T-cell (primary cell): Measurements from ENCODE around the gene LRRC61. TPM values are rescaled to one million over a fixed set of nuclear protein-coding genes. Genes with fewer than 3 reads are reported as not detected.

Experiments used
- ATAC-seq, 4 experiments: fragments of 200-7000 bp in 3 of 4; fragments of 150-1000 bp in 1 of 4; cut with Tn5 transposase; replicated peaks in 1 of 4; 1 replicate in 3 of 4; 2 replicates in 1 of 4; pipeline ENCODE4 v1.10.0; 2021; ENCODE audit warnings: moderate library complexity in 3 of 4, mild to moderate bottlenecking in 2 of 4, moderate number of reproducible peaks in 1 of 4
- CTCF ChIA-PET, 2 donors: fragments of 300-600 bp; sonication (Branson Sonifier 250); formaldehyde crosslinking; loops; one replicate each; lab custom pipeline; 2022; ENCODE audit warnings: antibody characterized with exemption in 2 of 2; lab: Charles Lee
- POLR2A ChIA-PET, 2 donors: fragments of 300-600 bp; sonication (Branson Sonifier 250); formaldehyde crosslinking; loops; one replicate each; lab custom pipeline; 2022; ENCODE audit warnings: antibody characterized with exemption in 2 of 2; lab: Charles Lee
- DNase-seq, 35 experiments: peaks; one replicate each; pipeline versions ENCODE4 v3.0.0 to v3.0.0-alpha.2; 2013 to 2023
- H3K27ac ChIP-seq: one replicate; pipeline ENCODE4 v1.5.1; 2013; ENCODE audit warnings: low read length
- H3K27me3 ChIP-seq, 2 experiments: replicated peaks in 1 of 2; 1 replicate in 1 of 2; 2 replicates in 1 of 2; pipeline versions ENCODE4 v1.6.1 to v1.7.0; 2013; ENCODE audit warnings: low read length in 1 of 2, mixed read lengths in 1 of 2; ENCODE audit not compliant: control insufficient read depth in 2 of 2, insufficient read depth in 2 of 2; ENCODE audit errors: extremely low read depth in 1 of 2
- H3K36me3 ChIP-seq, 2 donors: 1 replicate in 1 of 2; 2 replicates in 1 of 2; pipeline versions ENCODE4 v1.6.1 to v1.7.0; 2013; ENCODE audit warnings: low read length in 1 of 2; ENCODE audit not compliant: control insufficient read depth in 2 of 2, insufficient read depth in 1 of 2; ENCODE audit errors: extremely low read depth in 1 of 2
- H3K4me1 ChIP-seq, 2 experiments: 1 replicate in 1 of 2; 2 replicates in 1 of 2; pipeline versions ENCODE4 v1.6.1 to v1.7.0; 2013; ENCODE audit warnings: low read length in 2 of 2, mixed read lengths in 1 of 2; ENCODE audit not compliant: insufficient read depth in 2 of 2, control insufficient read depth in 1 of 2; ENCODE audit errors: extremely low read depth in 1 of 2
- H3K4me3 ChIP-seq, 2 donors: 1 replicate in 1 of 2; 2 replicates in 1 of 2; pipeline versions ENCODE4 v1.5.1 to v1.7.0; 2013; ENCODE audit warnings: mild to moderate bottlenecking in 2 of 2, low read length in 1 of 2, moderate library complexity in 1 of 2; ENCODE audit not compliant: control insufficient read depth in 1 of 2; ENCODE audit errors: extremely low read depth in 1 of 2
- H3K9me3 ChIP-seq: 2 replicates; pipeline ENCODE4 v1.7.0; 2013
- H3K27ac Mint-ChIP-seq, 2 donors: one replicate each; pipeline ENCODE4 v1.8.0; 2020 to 2021; ENCODE audit warnings: mild to moderate bottlenecking in 2 of 2, mixed read lengths in 2 of 2
- H3K27me3 Mint-ChIP-seq, 2 donors: one replicate each; pipeline ENCODE4 v1.8.0; 2021 to 2022; ENCODE audit warnings: mixed read lengths in 2 of 2
- H3K36me3 Mint-ChIP-seq: one replicate; pipeline ENCODE4 v1.8.0; 2021; ENCODE audit warnings: mixed read lengths
- H3K4me1 Mint-ChIP-seq, 3 donors: one replicate each; pipeline ENCODE4 v1.8.0; 2020 to 2022; ENCODE audit warnings: mixed read lengths in 3 of 3, mild to moderate bottlenecking in 1 of 3
- H3K4me3 Mint-ChIP-seq, 3 donors: one replicate each; pipeline ENCODE4 v1.8.0; 2020 to 2022; ENCODE audit warnings: mild to moderate bottlenecking in 3 of 3, mixed read lengths in 3 of 3, moderate library complexity in 3 of 3
- H3K9me3 Mint-ChIP-seq, 3 donors: one replicate each; pipeline ENCODE4 v1.8.0; 2020 to 2022; ENCODE audit warnings: mixed read lengths in 3 of 3
- WGBS: methylation state at CpG from one replicate; pipeline ENCODE4 v1.1.5; 2013; ENCODE audit warnings: missing lambda C conversion rate; ENCODE audit not compliant: insufficient coverage; 5-methylcytosine and 5-hydroxymethylcytosine counted together
- total RNA-seq, 35 experiments: library from RNA in 6 of 35; stranded (reverse) in 6 of 35; fragments of 120-200 nt in 1 of 35; gene quantifications; one replicate each; pipeline versions ENCODE4 v1.2.1 to v1.2.4 and lab custom pipeline; 2013 to 2026

The LRRC61 gene
- total RNA-seq, 5 donors from 2014 or later (not counting 1 experiment from before 2014, with no cell fraction given): 8.8 to 21.4 (median 16.6) TPM

GRCh38 chr7:150351587-150352194 is 28.5 kb downstream of the LRRC61 start:
- H3K9me3 Mint-ChIP-seq: no peaks in the 10 kb centered on the region
- CTCF ChIA-PET: interaction anchor here in 1 of 2 donors (0.6 kb wide), 1 partner anchor 691 kb away, joined by 3 read pairs; no protein-coding TSS in a partner anchor
- POLR2A ChIA-PET: no interaction called here

DNA sequence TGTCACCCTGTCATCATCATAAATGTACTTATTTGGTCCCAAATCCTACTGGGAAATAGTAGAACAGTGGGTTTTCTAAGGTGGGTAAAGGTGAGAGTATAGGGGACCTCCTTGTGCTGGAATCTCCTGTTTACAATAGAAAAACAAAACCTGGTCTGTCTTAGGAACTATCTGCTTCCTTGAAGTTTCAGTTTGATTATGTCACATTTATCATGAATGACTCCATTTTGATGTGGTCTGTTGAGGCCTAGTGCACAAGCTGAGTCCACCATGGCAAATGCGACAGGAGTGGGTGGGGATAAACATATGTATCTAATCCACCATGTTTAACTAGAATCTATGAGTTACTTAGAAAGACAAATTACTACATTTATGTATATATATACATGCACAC is 32.5 kb downstream of the LRRC61 start:
- no peaks in the 10 kb centered on the region for H3K36me3 ChIP-seq
- DNase-seq: no peak
- Mint-ChIP-seq H3K27me3 (no peaks in the 10 kb centered on the region), H3K9me3 (no peaks in the 10 kb centered on the region), H3K4me3 (no peak overlapping the region), H3K36me3 (no peaks in the 10 kb centered on the region), H3K27ac (no peak overlapping the region), H3K4me1 (peaks cover 32 to 44% (median 39%) of the 10 kb centered on the region in 3 donors)
- no peak overlapping the region for H3K27ac ChIP-seq
- no CpG with 5 or more reads among the region's 1 CpG for WGBS
- no peak for ATAC-seq
- CTCF ChIA-PET: interaction anchor here (0.5 to 1.5 kb wide), 11 partner anchors 15 to 1533 kb away, joined by 3 to 7 read pairs (median 4); a partner anchor contains a TSS
- no peak overlapping the region for H3K4me3 ChIP-seq
- POLR2A ChIA-PET: interaction anchor here in 1 of 2 donors (0.7 to 1.3 kb wide), 3 partner anchors 15 to 689 kb away, joined by 3 to 8 read pairs (median 3); no protein-coding TSS in a partner anchor
- H3K27me3 ChIP-seq: no peaks in the 10 kb centered on the region
- H3K4me1 ChIP-seq: peaks cover 9 to 22% of the 10 kb centered on the region in 2 experiments
- no peaks in the 10 kb centered on the region for H3K9me3 ChIP-seq

More at GRCh38 chr7:150351587-150352194, 28.5 kb downstream of the LRRC61 start:
- Histone ChIP-seq H3K4me1 (peaks cover under 1 to 3% of the 10 kb centered on the region in 2 experiments), H3K9me3 (no peaks in the 10 kb centered on the region), H3K27me3 (peaks cover 0 to 4% of the 10 kb centered on the region in 2 experiments), H3K4me3 (no peak overlapping the region), H3K36me3 (no peaks in the 10 kb centered on the region), H3K27ac (no peak overlapping the region)
- peaks cover 0 to 5% of the 10 kb centered on the region in 2 donors for H3K27me3 Mint-ChIP-seq
- DNase-seq (no peak), ATAC-seq (no peak)
- H3K27ac Mint-ChIP-seq: no peak overlapping the region
- 80% methylated on average over 1 of the region's 8 CpGs for WGBS
- H3K36me3 Mint-ChIP-seq: no peaks in the 10 kb centered on the region
- H3K4me3 Mint-ChIP-seq: no peak overlapping the region
- H3K4me1 Mint-ChIP-seq: peaks cover 7 to 9% (median 7%) of the 10 kb centered on the region in 3 donors

DNA sequence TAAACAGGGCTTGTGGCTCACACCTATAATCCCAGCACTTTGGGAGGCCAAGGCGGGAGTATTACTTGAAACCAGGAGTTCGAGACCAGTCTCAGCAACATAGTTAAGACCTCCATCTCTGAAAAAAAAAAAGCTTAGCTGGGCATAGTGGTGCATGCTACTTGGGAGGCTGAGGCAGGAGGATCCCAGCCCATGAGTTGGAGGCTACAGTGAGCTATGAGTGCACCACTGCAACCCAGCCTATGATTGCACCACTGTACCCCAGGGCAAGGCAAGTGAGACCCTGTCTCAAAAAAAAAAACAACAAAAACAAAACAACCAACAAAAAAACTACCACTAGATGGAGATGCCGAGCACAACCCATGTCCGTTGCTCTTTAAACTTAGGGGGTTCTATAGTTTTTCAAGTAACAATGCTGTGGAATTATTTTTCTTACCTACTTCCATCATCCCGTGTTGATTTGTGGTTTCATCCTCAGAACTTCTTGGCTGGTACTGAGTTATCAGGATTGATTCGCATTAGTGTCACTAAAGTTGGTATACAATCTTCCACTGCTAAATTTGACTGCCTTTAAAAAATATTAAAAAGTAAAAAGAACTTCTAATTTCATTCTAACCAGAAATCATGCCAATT is 33.2 kb downstream of the LRRC61 start:
- Histone ChIP-seq H3K27me3 (no peaks in the 10 kb centered on the region), H3K9me3 (no peaks in the 10 kb centered on the region), H3K36me3 (no peaks in the 10 kb centered on the region), H3K4me1 (peaks cover 9 to 22% of the 10 kb centered on the region in 2 experiments), H3K4me3 (no peak overlapping the region), H3K27ac (peak overlapping the region; percentile 71)
- Mint-ChIP-seq H3K4me1 (peaks cover 32 to 44% (median 39%) of the 10 kb centered on the region in 3 donors), H3K9me3 (no peaks in the 10 kb centered on the region), H3K27ac (peak overlapping the region; percentile 21 to 34), H3K4me3 (no peak overlapping the region), H3K36me3 (no peaks in the 10 kb centered on the region), H3K27me3 (no peaks in the 10 kb centered on the region)
- ATAC-seq (no peak), DNase-seq (peak in 4 of 35 experiments; percentile 13 to 77 (median 28))
- WGBS: no CpG with 5 or more reads among the region's 6 CpGs
- ChIA-PET CTCF (interaction anchor here (0.5 to 2.2 kb wide), 12 partner anchors 13 to 1534 kb away, joined by 3 to 7 read pairs (median 4); a partner anchor contains a TSS), POLR2A (interaction anchor here in 1 of 2 donors (0.7 kb wide), 1 partner anchor 225 kb away, joined by 3 read pairs; no protein-coding TSS in a partner anchor)

DNA sequence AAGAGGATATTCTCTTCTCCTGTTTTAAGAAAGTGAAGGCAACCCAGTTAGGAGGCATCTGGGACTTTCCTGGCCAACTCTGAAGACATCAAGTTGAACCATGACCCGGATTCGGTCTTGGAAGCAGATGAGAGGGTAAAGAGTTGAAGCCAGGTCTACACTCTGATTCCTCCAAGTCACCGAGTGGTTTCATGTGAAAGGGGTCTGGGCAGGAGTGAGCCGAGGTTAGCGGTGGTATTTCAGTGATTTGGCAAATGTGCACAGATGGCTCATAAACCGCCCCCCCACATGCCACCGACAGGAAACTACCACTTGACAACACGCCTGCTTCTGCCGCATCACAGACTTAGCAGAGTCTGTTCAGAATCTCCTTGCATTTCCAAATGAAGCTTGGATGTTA is 34.1 kb downstream of the LRRC61 start:
- H3K4me3 ChIP-seq: no peak overlapping the region
- H3K4me1 Mint-ChIP-seq: peaks cover 32 to 52% (median 39%) of the 10 kb centered on the region in 3 donors
- POLR2A ChIA-PET: interaction anchor here in 1 of 2 donors (0.5 to 0.6 kb wide), 2 partner anchors 41 to 1291 kb away, joined by 3 to 5 read pairs; no protein-coding TSS in a partner anchor
- H3K36me3 ChIP-seq: no peaks in the 10 kb centered on the region
- DNase-seq: peak; percentile 51 to 83 (median 71)
- H3K27me3 Mint-ChIP-seq: no peaks in the 10 kb centered on the region
- CTCF ChIA-PET: interaction anchor here (0.6 to 2.2 kb wide), 9 partner anchors 10 to 567 kb away, joined by 3 to 12 read pairs (median 5); a partner anchor contains a TSS
- WGBS: 28% methylated on average over 2 of the region's 9 CpGs
- peak; percentile 92 to 95 (median 94) for ATAC-seq
- H3K27ac Mint-ChIP-seq: peak overlapping the region; percentile 93
- H3K27ac ChIP-seq: peak overlapping the region; percentile 71
- H3K27me3 ChIP-seq: no peaks in the 10 kb centered on the region
- peaks cover 9 to 22% of the 10 kb centered on the region in 2 experiments for H3K4me1 ChIP-seq
- H3K9me3 ChIP-seq: no peaks in the 10 kb centered on the region
- no peaks in the 10 kb centered on the region for H3K9me3 Mint-ChIP-seq
- H3K36me3 Mint-ChIP-seq: no peaks in the 10 kb centered on the region
- H3K4me3 Mint-ChIP-seq: peak overlapping the region; percentile 32 to 67 (median 67)

- Mint-ChIP-seq H3K36me3 (no peaks in the 10 kb centered on the region), H3K4me1 (peaks cover 32 to 54% (median 39%) of the 10 kb centered on the region in 3 donors), H3K4me3 (peak overlapping the region; percentile 32 to 67 (median 67)), H3K27me3 (no peaks in the 10 kb centered on the region), H3K9me3 (no peaks in the 10 kb centered on the region), H3K27ac (peak overlapping the region; percentile 93)
- H3K4me3 ChIP-seq: no peak overlapping the region
- peaks cover 9 to 22% of the 10 kb centered on the region in 2 experiments for H3K4me1 ChIP-seq
- ATAC-seq: peak; percentile 25 to 49 (median 35)
- H3K27ac ChIP-seq: peak overlapping the region; percentile 71
- ChIA-PET CTCF (interaction anchor here (0.6 to 2.2 kb wide), 7 partner anchors 9 to 566 kb away, joined by 3 to 12 read pairs (median 5); partner anchors contain the start of gene ACTR3C (in 1 of the 2)), POLR2A (interaction anchor here (0.6 to 0.7 kb wide), 3 partner anchors 23 to 1177 kb away, joined by 3 to 10 read pairs (median 5); no protein-coding TSS in a partner anchor)
- no peak for DNase-seq
- H3K36me3 ChIP-seq: no peaks in the 10 kb centered on the region
- H3K27me3 ChIP-seq: no peaks in the 10 kb centered on the region
- H3K9me3 ChIP-seq: no peaks in the 10 kb centered on the region
- WGBS: 73% methylated on average over 4 of the region's 13 CpGs
Measured at GRCh38 chr7:150357771-150358427, 34.7 kb downstream of the LRRC61 start.
